ENCODE results near the gene CD79A. TPM values are rescaled to one million over a fixed set of nuclear protein-coding genes. Genes with fewer than 3 reads are reported as not detected.

The CD79A gene
- total RNA-seq, 1 donor from 2014 or later: 0.84 TPM

GRCh38 chr19:41923045-41923788 is 46.1 kb downstream of the CD79A start:
- H3K4me1 Mint-ChIP-seq (ENCODE audit: low read depth): peaks cover 12% of the 10 kb centered on the region
- no peak for DNase-seq (ENCODE audit: low spot score)
- peaks cover 4% of the 10 kb centered on the region for H3K36me3 Mint-ChIP-seq (ENCODE audit: low read depth)
- peaks cover 12% of the 10 kb centered on the region for H3K27me3 Mint-ChIP-seq (ENCODE audit: low read depth)
- no peaks in the 10 kb centered on the region for H3K9me3 Mint-ChIP-seq
- peak overlapping the region; percentile 2 for H3K27ac Mint-ChIP-seq
- intact Hi-C loops (cut with micrococcal nuclease): no loop called here
- H3K4me3 Mint-ChIP-seq (ENCODE audit: low read depth): no peak overlapping the region

- Mint-ChIP-seq H3K36me3 (ENCODE audit: low read depth) (peaks cover 4% of the 10 kb centered on the region), H3K4me3 (ENCODE audit: low read depth) (no peak overlapping the region), H3K9me3 (no peaks in the 10 kb centered on the region), H3K27me3 (ENCODE audit: low read depth) (peaks cover 12% of the 10 kb centered on the region), H3K4me1 (ENCODE audit: low read depth) (peaks cover 19% of the 10 kb centered on the region), H3K27ac (no peak overlapping the region)
- intact Hi-C loops (cut with micrococcal nuclease): no loop called here
- DNase-seq (ENCODE audit: low spot score): no peak
Measured at GRCh38 chr19:41924151-41925145, 47.4 kb downstream of the CD79A start.

- peaks cover 26% of the 10 kb centered on the region for H3K4me1 Mint-ChIP-seq (ENCODE audit: low read depth)
- no peak overlapping the region for H3K4me3 Mint-ChIP-seq (ENCODE audit: low read depth)
- peaks cover 12% of the 10 kb centered on the region for H3K27me3 Mint-ChIP-seq (ENCODE audit: low read depth)
- no peaks in the 10 kb centered on the region for H3K9me3 Mint-ChIP-seq
- H3K36me3 Mint-ChIP-seq (ENCODE audit: low read depth): peaks cover 4% of the 10 kb centered on the region
- no peak for DNase-seq (ENCODE audit: low spot score)
- intact Hi-C loops (cut with micrococcal nuclease): no loop called here
- H3K27ac Mint-ChIP-seq: no peak overlapping the region
Measured at GRCh38 chr19:41925208-41926003, 48.3 kb downstream of the CD79A start.

- DNase-seq (ENCODE audit: low spot score): no peak
- H3K27ac Mint-ChIP-seq: no peak overlapping the region
- peaks cover 29% of the 10 kb centered on the region for H3K4me1 Mint-ChIP-seq (ENCODE audit: low read depth)
- intact Hi-C loops (cut with micrococcal nuclease): no loop called here
- peaks cover 4% of the 10 kb centered on the region for H3K36me3 Mint-ChIP-seq (ENCODE audit: low read depth)
- no peaks in the 10 kb centered on the region for H3K9me3 Mint-ChIP-seq
- no peak overlapping the region for H3K4me3 Mint-ChIP-seq (ENCODE audit: low read depth)
- H3K27me3 Mint-ChIP-seq (ENCODE audit: low read depth): peaks cover 11% of the 10 kb centered on the region
Measured at GRCh38 chr19:41926028-41926762, 49.1 kb downstream of the CD79A start.

GRCh38 chr19:41926763-41927496 is 49.9 kb downstream of the CD79A start:
- H3K27me3 Mint-ChIP-seq (ENCODE audit: low read depth): peaks cover 8% of the 10 kb centered on the region
- peaks cover 4% of the 10 kb centered on the region for H3K36me3 Mint-ChIP-seq (ENCODE audit: low read depth)
- H3K4me3 Mint-ChIP-seq (ENCODE audit: low read depth): no peak overlapping the region
- H3K27ac Mint-ChIP-seq: no peak overlapping the region
- H3K9me3 Mint-ChIP-seq: no peaks in the 10 kb centered on the region
- intact Hi-C loops (cut with micrococcal nuclease): no loop called here
- peaks cover 27% of the 10 kb centered on the region for H3K4me1 Mint-ChIP-seq (ENCODE audit: low read depth)
- DNase-seq (ENCODE audit: low spot score): no peak

- Mint-ChIP-seq H3K27me3 (ENCODE audit: low read depth) (peaks cover 5% of the 10 kb centered on the region), H3K4me3 (ENCODE audit: low read depth) (peak overlapping the region; percentile 82), H3K27ac (no peak overlapping the region), H3K4me1 (ENCODE audit: low read depth) (peaks cover 22% of the 10 kb centered on the region), H3K36me3 (ENCODE audit: low read depth) (peaks cover 4% of the 10 kb centered on the region), H3K9me3 (no peaks in the 10 kb centered on the region)
- DNase-seq (ENCODE audit: low spot score): no peak
- intact Hi-C loops (cut with micrococcal nuclease): loop anchor here (2.0 kb wide), 1 partner anchor 41 kb away; no protein-coding TSS in a partner anchor
Measured at GRCh38 chr19:41927497-41928192, 50.6 kb downstream of the CD79A start.

GRCh38 chr19:41928221-41928683 is 51.2 kb downstream of the CD79A start, which contains the start of gene ERFL:
Gene ERFL, minus strand, starts transcription at chr19:41928449. Its CDS starts 15,530 bp downstream, at chr19:41912919.
- H3K27me3 Mint-ChIP-seq (ENCODE audit: low read depth): peaks cover 4% of the 10 kb centered on the region
- H3K4me3 Mint-ChIP-seq (ENCODE audit: low read depth): peak within 1 kb of the TSS; percentile 82
- H3K4me1 Mint-ChIP-seq (ENCODE audit: low read depth): peaks cover 19% of the 10 kb centered on the region
- H3K27ac Mint-ChIP-seq: peak within 1 kb of the TSS; percentile 83
- H3K36me3 Mint-ChIP-seq (ENCODE audit: low read depth): peaks cover 2% of the 10 kb centered on the region
- no peaks in the 10 kb centered on the region for H3K9me3 Mint-ChIP-seq
- no peak for DNase-seq (ENCODE audit: low spot score)
- intact Hi-C loops (cut with micrococcal nuclease): loop anchor here (2.0 kb wide), 1 partner anchor 41 kb away; no protein-coding TSS in a partner anchor

- Mint-ChIP-seq H3K27ac (peak overlapping the region; percentile 64), H3K36me3 (ENCODE audit: low read depth) (no peaks in the 10 kb centered on the region), H3K9me3 (no peaks in the 10 kb centered on the region), H3K27me3 (ENCODE audit: low read depth) (peaks cover 6% of the 10 kb centered on the region), H3K4me1 (ENCODE audit: low read depth) (peaks cover 22% of the 10 kb centered on the region), H3K4me3 (ENCODE audit: low read depth) (peak overlapping the region; percentile 79)
- intact Hi-C loops (cut with micrococcal nuclease): loop anchor here (2.0 kb wide), 1 partner anchor 42 kb away; no protein-coding TSS in a partner anchor
- DNase-seq (ENCODE audit: low spot score): no peak
Measured at GRCh38 chr19:41928754-41929535, 51.9 kb downstream of the CD79A start.

- Mint-ChIP-seq H3K27ac (no peak overlapping the region), H3K4me1 (ENCODE audit: low read depth) (peaks cover 27% of the 10 kb centered on the region), H3K9me3 (no peaks in the 10 kb centered on the region), H3K4me3 (ENCODE audit: low read depth) (peak overlapping the region; percentile 79), H3K36me3 (ENCODE audit: low read depth) (no peaks in the 10 kb centered on the region), H3K27me3 (ENCODE audit: low read depth) (peaks cover 6% of the 10 kb centered on the region)
- intact Hi-C loops (cut with micrococcal nuclease): loop anchor here (2.0 kb wide), 1 partner anchor 43 kb away; no protein-coding TSS in a partner anchor
- no peak for DNase-seq (ENCODE audit: low spot score)
Measured at GRCh38 chr19:41929536-41930071, 52.5 kb downstream of the CD79A start.

GRCh38 chr19:41930322-41930722 is 53.2 kb downstream of the CD79A start:
- no peak for DNase-seq (ENCODE audit: low spot score)
- Mint-ChIP-seq H3K36me3 (ENCODE audit: low read depth) (no peaks in the 10 kb centered on the region), H3K27ac (no peak overlapping the region), H3K4me3 (ENCODE audit: low read depth) (peak overlapping the region; percentile 26), H3K4me1 (ENCODE audit: low read depth) (peaks cover 34% of the 10 kb centered on the region), H3K9me3 (no peaks in the 10 kb centered on the region), H3K27me3 (ENCODE audit: low read depth) (peaks cover 10% of the 10 kb centered on the region)
- intact Hi-C loops (cut with micrococcal nuclease): no loop called here

All from activated T-helper 2 cell treated with anti-CD3 and anti-CD28 coated beads, Interferon-gamma antibody, Interleukin-2, Interleukin-4, amounts not matched to agents 10 μg/mL and 5 μg/mL and 100 μg/mL, durations not matched to agents 14 hours and 24 hours and 36 hours (primary cell).